Large intestine (tissue), 3 donors: Measurements from ENCODE around the gene USP3. TPM values are rescaled to one million over a fixed set of nuclear protein-coding genes. Genes with fewer than 3 reads are reported as not detected.
"Not testable (repeated sequence)": the region's sequence is repeated elsewhere in the genome, so short reads cannot be mapped to it uniquely, and the experiment has no call there.

Experiments
- DNase-seq, 2 donors: peaks; one replicate each; pipeline versions ENCODE4 v3.0.0 to v3.0.0-alpha.2; 2013
- H3K27ac ChIP-seq: one replicate; pipeline ENCODE4 v1.5.1; 2013; ENCODE audit warnings: low read length
- H3K27me3 ChIP-seq: 2 replicates; pipeline ENCODE4 v1.6.1; 2013; ENCODE audit warnings: low read length; ENCODE audit not compliant: control insufficient read depth, insufficient read depth
- H3K36me3 ChIP-seq: 2 replicates; pipeline ENCODE4 v1.6.1; 2013; ENCODE audit warnings: low read length; ENCODE audit not compliant: control insufficient read depth, insufficient read depth
- H3K4me1 ChIP-seq: one replicate; pipeline ENCODE4 v1.6.1; 2013; ENCODE audit warnings: low read length; ENCODE audit not compliant: control insufficient read depth, insufficient read depth
- H3K4me3 ChIP-seq: one replicate; pipeline ENCODE4 v1.5.1; 2013; ENCODE audit warnings: low read length
- H3K9me3 ChIP-seq: one replicate; pipeline ENCODE4 v1.6.1; 2013; ENCODE audit warnings: mild to moderate bottlenecking, low read depth, low read length, moderate library complexity; ENCODE audit not compliant: control insufficient read depth
- WGBS: methylation state at CpG from one replicate; pipeline ENCODE4 v1.1.5; 2013; ENCODE audit warnings: low lambda C conversion rate; ENCODE audit not compliant: insufficient coverage; 5-methylcytosine and 5-hydroxymethylcytosine counted together
- polyA plus RNA-seq: library from polyadenylated mRNA; unstranded; fragments of 120-200 nt; gene quantifications from one replicate; pipeline ENCODE4 v1.2.1, GENCODE V29; 2013

The USP3 gene
- polyA plus RNA-seq, 1 donor, result 32.7 TPM

GRCh38 chr15:63487758-63488397 is 16.5 kb upstream of the USP3 start:
- not testable (repeated sequence) for H3K27me3 ChIP-seq, H3K36me3 ChIP-seq, H3K27ac ChIP-seq, H3K4me3 ChIP-seq, DNase-seq, H3K9me3 ChIP-seq
- no CpG with 5 or more reads among the region's 10 CpGs for whole genome bisulfite sequencing
- H3K4me1 ChIP-seq, result peaks cover 20% of the 10 kb centered on the region

- H3K36me3 ChIP-seq, result no peaks in the 10 kb centered on the region
- 100% methylated on average over 2 of the region's 8 CpGs for WGBS
- H3K27me3 ChIP-seq, result no peaks in the 10 kb centered on the region
- no peak overlapping the region for H3K4me3 ChIP-seq
- no peak overlapping the region for H3K27ac ChIP-seq
- H3K4me1 ChIP-seq, result peaks cover 17% of the 10 kb centered on the region
- no peaks in the 10 kb centered on the region for H3K9me3 ChIP-seq
- DNase-seq, result no peak
Measured at GRCh38 chr15:63488398-63488960, 15.9 kb upstream of the USP3 start.

- peaks cover 14% of the 10 kb centered on the region for H3K4me1 ChIP-seq
- 100% methylated on average over 3 of the region's 5 CpGs for WGBS
- H3K9me3 ChIP-seq, result no peaks in the 10 kb centered on the region
- DNase-seq, result no peak
- H3K27me3 ChIP-seq, result no peaks in the 10 kb centered on the region
- no peaks in the 10 kb centered on the region for H3K36me3 ChIP-seq
- H3K27ac ChIP-seq, result no peak overlapping the region
- no peak overlapping the region for H3K4me3 ChIP-seq
Measured at GRCh38 chr15:63489352-63489751, 15.0 kb upstream of the USP3 start.

GRCh38 chr15:63490345-63491034 is 13.9 kb upstream of the USP3 start:
- Histone ChIP-seq H3K36me3 (no peaks in the 10 kb centered on the region), H3K27ac (no peak overlapping the region), H3K4me3 (no peak overlapping the region), H3K4me1 (peaks cover 4% of the 10 kb centered on the region), H3K9me3 (no peaks in the 10 kb centered on the region), H3K27me3 (no peaks in the 10 kb centered on the region)
- no CpG with 5 or more reads among the region's 4 CpGs for WGBS
- no peak for DNase-seq

- no peak overlapping the region for H3K4me3 ChIP-seq
- DNase-seq, result no peak
- H3K4me1 ChIP-seq, result peaks cover 4% of the 10 kb centered on the region
- H3K27ac ChIP-seq, result no peak overlapping the region
- 100% methylated on average over 1 of the region's 5 CpGs for WGBS
- H3K27me3 ChIP-seq, result no peaks in the 10 kb centered on the region
- H3K36me3 ChIP-seq, result no peaks in the 10 kb centered on the region
- H3K9me3 ChIP-seq, result no peaks in the 10 kb centered on the region
Measured at GRCh38 chr15:63491116-63491827, 13.1 kb upstream of the USP3 start.

- no peak overlapping the region for H3K4me3 ChIP-seq
- H3K9me3 ChIP-seq, result no peaks in the 10 kb centered on the region
- no peaks in the 10 kb centered on the region for H3K36me3 ChIP-seq
- no CpG with 5 or more reads among the region's 6 CpGs for WGBS
- DNase-seq, result no peak
- H3K4me1 ChIP-seq, result peaks cover 4% of the 10 kb centered on the region
- no peaks in the 10 kb centered on the region for H3K27me3 ChIP-seq
- H3K27ac ChIP-seq, result no peak overlapping the region
Measured at GRCh38 chr15:63491979-63492378, 12.4 kb upstream of the USP3 start.

- no CpG with 5 or more reads among the region's 8 CpGs for WGBS
- H3K9me3 ChIP-seq, result no peaks in the 10 kb centered on the region
- no peak overlapping the region for H3K27ac ChIP-seq
- no peak overlapping the region for H3K4me3 ChIP-seq
- DNase-seq, result no peak
- no peaks in the 10 kb centered on the region for H3K36me3 ChIP-seq
- no peaks in the 10 kb centered on the region for H3K4me1 ChIP-seq
- no peaks in the 10 kb centered on the region for H3K27me3 ChIP-seq
Measured at GRCh38 chr15:63492541-63493077, 11.8 kb upstream of the USP3 start.

- Histone ChIP-seq H3K27ac (no peak overlapping the region), H3K36me3 (no peaks in the 10 kb centered on the region), H3K9me3 (no peaks in the 10 kb centered on the region), H3K27me3 (no peaks in the 10 kb centered on the region), H3K4me1 (no peaks in the 10 kb centered on the region), H3K4me3 (no peak overlapping the region)
- DNase-seq, result no peak
- WGBS, result no CpG with 5 or more reads among the region's 2 CpGs
Measured at GRCh38 chr15:63493436-63493835, 11.0 kb upstream of the USP3 start.

- Histone ChIP-seq H3K4me3 (no peak overlapping the region), H3K4me1 (no peaks in the 10 kb centered on the region), H3K27ac (no peak overlapping the region), H3K36me3 (no peaks in the 10 kb centered on the region), H3K9me3 (no peaks in the 10 kb centered on the region), H3K27me3 (no peaks in the 10 kb centered on the region)
- no CpG with 5 or more reads among the region's 4 CpGs for WGBS
- DNase-seq, result no peak
Measured at GRCh38 chr15:63494408-63494807, 10.0 kb upstream of the USP3 start.

GRCh38 chr15:63495343-63495742 is 9.1 kb upstream of the USP3 start:
- DNase-seq, result no peak
- no peak overlapping the region for H3K27ac ChIP-seq
- H3K4me3 ChIP-seq, result no peak overlapping the region
- no peaks in the 10 kb centered on the region for H3K27me3 ChIP-seq
- no peaks in the 10 kb centered on the region for H3K9me3 ChIP-seq
- peaks cover 2% of the 10 kb centered on the region for H3K4me1 ChIP-seq
- no CpG with 5 or more reads among the region's 1 CpG for WGBS
- no peaks in the 10 kb centered on the region for H3K36me3 ChIP-seq
